HG03066 (cell line): ENCODE measurements around the gene MYMK.

Experiments used
- ATAC-seq: cut with Tn5 transposase; IDR thresholded peaks from one replicate; pipeline ENCODE4 v1.9.1; 2021; ENCODE audit warnings: low read depth; ENCODE audit not compliant: unreplicated experiment

Gene MYMK

DNA sequence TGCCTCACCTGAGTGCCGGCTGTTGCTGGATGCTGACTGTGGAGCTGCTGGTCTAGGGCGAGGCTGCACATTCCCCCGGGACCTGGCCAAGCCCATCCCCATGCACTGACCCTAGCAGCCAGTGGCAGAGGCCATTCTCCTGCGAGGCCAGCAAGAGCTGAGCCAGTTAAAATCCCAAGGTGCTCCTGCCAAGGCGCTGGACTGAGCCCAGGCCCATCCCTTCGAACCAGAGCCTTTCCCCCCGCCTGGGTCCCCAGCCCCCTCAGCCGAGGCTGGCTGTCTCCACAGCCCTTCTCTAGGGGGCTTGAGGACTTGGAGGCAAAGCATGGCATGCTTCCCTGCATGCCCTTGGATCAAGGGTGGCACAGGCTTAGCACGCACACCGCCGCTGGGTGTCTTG lies 11.3 kb upstream of the MYMK start:
- ATAC-seq = no peak

DNA sequence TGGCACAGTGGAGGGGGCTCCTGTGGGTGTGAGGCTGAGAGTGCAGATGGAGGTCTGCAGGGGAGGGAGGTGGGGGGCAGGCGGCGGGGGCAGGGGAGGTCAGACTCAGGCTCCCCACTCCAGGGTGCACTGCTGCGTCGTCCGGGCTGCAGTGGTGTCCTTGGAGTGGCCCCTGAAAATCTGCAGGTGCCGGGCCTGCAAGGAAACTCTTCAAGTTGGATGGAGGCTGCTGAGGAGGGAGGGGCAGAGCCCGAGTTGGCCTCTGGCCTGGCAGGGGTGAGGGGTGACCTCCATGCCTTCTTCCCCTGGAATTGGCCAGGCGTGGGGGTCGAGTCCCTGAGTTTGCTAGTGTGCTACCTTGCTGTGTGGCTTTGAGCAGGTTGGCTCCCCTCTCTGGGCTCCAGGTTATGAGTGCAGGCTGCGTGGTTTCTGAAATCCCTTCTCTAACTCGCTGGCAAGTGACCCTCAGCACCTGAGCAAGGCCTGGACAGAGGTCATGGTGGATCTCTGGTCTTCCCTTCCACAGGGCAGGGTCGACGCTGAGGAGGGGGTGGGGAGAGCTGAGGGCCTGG lies 10.6 kb upstream of the MYMK start:
- no peak for ATAC-seq

- no peak for ATAC-seq
Observed at GRCh38 chr9:133534346-133535291, 9.9 kb upstream of the MYMK start, which contains the start of gene ADAMTSL2. Gene ADAMTSL2, plus strand, starts transcription at chr9:133534704. Its CDS starts 2,009 bp downstream, at chr9:133536713.

- ATAC-seq = no peak
Observed at GRCh38 chr9:133533857-133534256, 9.1 kb upstream of the MYMK start.

DNA sequence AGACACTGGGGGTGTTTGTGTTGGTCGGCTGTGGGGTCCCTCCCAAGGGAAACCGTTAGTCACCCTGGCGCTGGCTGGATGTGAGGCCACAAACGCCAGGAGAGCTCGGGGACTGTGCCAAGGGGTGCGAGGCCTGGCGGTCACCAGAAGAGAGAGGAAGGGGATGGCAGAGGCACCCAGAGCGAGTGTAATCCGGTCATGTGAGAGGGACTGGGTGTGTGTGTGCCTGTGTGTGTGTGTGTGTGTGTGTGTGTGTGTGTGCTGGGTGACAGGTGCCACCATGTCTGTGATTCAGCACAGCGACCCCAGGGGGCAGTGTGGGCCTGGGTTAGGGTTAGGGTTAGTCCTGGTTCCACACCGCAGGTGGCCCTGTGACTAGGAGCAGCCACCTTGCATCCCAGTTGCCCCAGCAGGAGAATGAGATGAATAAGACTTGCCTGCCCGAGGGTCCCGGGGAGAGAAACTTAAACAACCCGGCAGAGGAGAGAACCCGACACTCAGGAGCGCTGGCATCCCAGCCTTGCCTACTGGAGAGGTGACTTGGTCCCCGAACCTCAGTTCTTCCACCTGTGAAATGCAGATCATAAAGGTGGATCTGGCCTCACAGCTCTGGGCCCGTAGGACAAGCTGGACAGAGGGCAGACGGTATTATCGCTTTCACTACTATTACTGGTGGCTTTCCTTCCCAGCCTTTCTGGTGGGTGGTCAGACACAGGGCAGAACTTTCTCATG lies 8.3 kb upstream of the MYMK start:
- ATAC-seq = no peak

GRCh38 chr9:133531293-133531692 lies 6.5 kb upstream of the MYMK start:
- no peak for ATAC-seq

- no peak for ATAC-seq
Observed at GRCh38 chr9:133529874-133530273, 5.1 kb upstream of the MYMK start.

- no peak for ATAC-seq
Observed at GRCh38 chr9:133529457-133529856, 4.7 kb upstream of the MYMK start.

DNA sequence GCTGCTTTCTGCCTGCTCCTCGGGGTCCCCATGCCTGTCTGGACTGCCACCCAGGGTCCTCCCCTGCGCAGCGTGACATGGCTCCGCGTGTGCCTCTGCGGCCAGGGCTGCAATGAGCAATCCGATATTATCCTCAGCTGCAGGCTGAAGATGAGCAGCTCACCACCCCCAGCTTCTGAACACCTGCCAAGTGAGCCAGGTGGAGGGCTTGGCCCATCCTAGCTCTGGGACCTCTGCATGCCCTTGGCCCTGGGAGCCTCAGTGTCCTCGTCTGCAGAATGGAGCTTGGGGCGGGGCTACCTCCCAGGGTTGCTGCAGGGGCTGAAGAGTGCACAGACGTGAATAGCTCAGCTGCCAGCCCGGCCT lies 4.1 kb upstream of the MYMK start:
- no peak for ATAC-seq

DNA sequence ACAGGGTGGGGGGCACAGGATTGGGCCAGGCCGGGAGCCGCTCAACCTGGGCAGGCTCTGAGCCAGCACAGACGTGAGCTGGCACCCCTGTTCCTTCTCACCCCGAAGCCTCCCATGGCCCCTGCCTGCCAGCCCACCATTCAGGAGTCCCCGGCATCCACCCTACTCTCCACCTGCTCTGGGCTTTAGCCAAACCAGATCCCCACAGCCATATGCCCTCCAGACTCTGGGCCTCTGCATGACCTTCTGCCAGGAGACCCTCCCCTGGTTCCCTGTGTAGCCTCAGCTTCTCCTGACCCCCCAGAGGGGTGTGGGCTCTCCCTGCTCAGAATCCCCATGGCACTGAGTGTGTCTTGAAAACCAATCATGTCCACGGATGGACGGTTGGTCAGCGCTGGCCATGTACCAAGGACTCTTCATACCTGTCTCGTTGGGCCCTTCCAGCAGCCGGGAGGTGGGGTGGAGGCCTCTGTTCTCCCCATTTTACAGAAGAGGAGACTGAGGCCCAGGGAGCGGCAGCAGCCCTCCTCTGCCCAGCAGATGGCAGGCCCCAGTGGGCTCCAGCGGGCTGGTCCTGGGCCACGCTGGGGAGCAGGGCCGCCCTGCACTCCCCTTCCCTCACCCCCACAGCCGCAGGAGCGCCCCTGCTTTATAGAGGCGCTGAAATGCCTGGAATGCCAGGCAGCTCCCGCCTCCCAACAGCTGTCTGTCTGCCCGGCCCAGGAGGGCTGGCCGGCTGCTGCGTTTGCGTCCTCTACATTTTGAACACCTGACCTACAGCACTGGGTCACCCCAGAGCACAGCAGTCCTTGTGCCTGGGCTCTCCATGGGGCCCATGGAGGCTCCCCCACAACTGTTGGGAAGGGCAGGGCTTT lies 3.5 kb upstream of the MYMK start:
- ATAC-seq = no peak

- no peak for ATAC-seq
Observed at GRCh38 chr9:133527444-133527920, 2.7 kb upstream of the MYMK start.

- no peak for ATAC-seq
Observed at GRCh38 chr9:133526721-133527321, 2.1 kb upstream of the MYMK start.

DNA sequence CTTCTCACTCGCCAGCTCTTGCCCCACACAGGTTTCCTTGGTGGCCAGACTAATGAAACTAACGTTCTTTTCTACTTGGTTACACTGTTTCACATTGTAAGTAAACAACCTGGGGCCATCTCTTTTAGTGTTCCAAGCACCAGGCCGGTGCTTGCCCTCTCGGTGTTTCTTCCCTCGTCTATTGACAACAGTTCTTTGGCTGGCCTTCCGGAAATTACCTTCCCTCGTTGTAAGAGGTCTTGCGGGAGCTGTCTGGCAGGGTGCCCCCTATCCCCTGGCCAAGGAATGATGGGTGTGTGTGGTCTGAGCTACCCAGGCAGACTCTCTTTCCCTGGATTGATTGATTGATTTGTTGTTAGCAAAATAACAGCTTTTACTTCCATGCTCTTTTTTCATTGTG lies 918 bp upstream of the MYMK start:
- ATAC-seq = no peak

GRCh38 chr9:133524146-133524545 lies 613 bp downstream of the MYMK start:
- ATAC-seq = no peak

DNA sequence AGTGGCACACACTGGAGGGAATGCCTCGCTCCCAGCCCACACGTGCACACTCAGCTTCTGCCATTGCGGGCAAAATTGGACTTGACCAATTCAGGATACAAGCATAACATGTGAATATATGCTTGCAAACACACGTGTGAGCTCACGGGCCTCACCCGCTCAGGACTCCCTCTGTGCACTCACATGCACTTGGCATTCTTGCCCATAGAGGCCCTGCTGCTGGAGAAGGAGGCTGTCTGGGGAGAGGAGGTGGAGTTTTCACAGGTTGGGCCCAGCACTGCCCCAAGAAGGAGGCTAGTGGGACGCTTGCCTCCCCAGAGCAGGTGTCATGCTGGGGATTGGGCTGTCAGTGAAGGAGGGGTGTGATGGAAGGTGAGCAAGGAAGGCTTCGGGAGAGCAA lies 1.7 kb downstream of the MYMK start:
- ATAC-seq = no peak

DNA sequence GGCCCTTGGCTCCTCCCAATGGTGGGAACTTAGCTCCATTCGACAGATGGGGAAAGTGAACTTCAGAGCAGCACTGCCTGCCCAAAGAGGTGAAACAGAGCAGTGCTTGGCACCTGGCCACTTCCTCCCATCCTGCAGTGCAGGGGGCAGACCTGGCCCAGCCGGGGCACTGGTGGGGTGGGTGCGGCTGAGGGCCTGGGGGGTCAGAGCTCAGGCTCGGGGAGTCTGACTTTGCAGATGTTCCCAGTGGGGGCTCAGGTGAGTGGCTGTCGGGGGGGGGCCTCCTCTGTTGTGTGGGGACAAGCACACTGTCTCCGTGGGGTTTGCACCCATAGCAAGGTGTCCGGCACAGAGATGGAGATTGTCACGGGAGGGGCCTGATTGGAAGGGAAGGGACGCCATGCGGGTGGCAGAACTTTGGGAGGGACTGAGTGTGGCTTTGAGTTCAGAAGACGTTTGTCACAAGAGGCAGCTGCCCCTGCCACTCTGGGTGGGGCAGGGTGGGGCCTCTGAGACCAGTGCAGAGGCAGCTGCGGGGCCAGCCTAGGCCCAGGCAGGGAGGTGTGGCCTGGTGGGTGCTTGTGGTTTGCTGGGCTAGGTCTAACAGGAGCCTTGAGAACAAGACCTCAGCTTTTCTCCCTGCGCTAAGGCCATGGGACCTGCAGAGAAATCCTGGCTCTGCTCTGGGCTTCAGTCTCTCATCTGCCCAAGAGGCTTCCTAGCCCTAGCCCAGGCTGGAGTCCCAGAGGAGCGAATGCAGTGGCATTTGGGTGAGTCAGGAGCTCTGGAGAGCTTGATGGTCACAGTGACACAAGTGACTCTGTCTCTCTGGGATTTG lies 2.5 kb downstream of the MYMK start:
- ATAC-seq = no peak

DNA sequence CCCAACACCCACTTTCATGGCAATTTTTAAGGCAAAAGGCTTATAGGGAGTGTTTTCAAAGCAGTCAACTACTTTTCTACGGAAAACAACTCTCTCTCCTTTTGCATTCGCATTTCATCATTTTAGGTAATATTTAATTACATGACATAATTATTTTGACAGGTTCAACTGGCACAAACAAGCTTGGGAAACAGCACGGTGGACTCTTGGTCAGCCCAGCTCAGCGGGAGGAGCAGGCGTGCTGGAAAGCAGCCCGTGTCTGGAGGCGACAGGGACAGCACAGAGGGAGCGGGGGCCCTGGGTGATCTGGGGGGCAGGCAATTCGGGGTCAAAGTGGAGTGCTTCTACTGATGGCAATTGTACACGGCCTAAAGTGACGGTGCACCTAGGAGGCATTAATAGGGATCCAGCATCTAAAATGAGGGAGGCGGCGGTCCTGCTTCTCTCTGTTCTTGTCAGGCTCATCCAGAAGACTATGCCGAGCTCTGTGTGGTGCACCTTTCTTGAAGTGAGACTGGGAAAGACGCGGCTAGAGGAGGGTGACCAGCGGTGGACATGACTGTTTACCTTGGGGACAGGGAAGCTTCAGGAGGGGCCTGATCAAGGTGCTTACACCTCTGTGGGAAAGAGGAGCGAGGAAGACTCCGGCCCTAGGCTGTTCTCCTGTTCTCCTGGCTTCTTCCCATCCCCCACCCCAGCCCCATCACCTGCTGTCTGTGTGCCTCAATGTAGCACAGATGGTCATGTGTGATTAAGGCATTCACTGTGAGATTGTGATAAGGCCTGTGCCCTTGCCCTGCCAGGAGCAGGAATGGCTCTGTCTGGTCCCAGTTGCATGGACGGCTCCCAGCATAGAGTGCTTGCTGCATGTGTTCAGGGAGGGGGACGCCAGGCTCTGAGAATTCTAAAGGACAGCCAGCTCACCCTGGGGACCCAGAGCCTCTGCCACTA lies 3.4 kb downstream of the MYMK start:
- no peak for ATAC-seq
